Effector CD4-positive, alpha-beta T cell (primary cell): ENCODE data around the gene CYTIP.

Experiments
- DNase-seq: peaks from one replicate; pipeline ENCODE4 v3.0.0-alpha.2; 2020
- total RNA-seq: gene quantifications from one replicate; lab custom pipeline; 2026; lab: John Stamatoyannopoulos, UW

The CYTIP gene
- 471 reads per million, percentile 98 among the genes with 10 or more reads in this experiment for total RNA-seq

DNA sequence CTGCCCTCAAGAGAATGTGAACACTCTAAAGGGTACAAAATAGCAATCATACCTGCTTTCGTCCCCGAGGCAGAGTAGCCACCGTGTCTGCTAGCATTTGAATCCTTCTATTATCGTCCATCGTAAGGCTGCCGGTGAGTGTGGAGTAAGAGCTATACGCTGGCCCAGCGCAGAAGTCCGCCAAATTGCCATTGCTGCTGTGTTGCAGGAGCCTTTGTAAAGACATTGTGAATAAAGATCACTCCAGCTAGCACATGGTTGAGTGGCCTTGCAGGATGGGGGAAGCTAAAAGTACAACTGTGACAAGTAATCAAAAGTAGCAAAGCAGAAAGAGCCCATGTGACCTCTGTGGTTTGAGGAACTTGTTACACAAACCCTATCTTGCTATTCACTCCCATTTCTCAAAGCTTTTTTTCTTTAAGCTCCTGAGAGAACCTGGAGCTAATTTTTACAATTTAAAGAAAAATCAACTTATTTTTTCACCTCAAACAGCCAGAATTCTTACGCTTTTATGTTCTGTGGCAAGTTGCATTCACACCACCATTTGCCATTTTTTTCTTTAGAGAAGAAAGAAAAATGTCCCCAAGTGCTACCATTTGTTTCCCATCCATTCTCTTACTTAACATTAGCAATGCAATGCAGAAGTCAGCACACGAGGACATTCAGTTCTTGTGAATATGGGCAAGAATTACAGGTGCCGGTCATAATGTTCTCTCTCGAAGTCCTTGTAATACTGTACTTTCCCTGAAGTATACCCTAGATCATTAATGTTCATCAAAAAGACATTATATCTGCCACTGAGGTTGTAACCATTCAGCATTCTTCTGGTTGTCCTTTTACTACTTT lies at the start of gene CYTIP:
Gene CYTIP, minus strand, starts transcription at position 295 of the 846 bp plus-strand sequence. Its CDS starts 69 bp downstream, at position 226.
- DNase-seq = peak; percentile 56

DNA sequence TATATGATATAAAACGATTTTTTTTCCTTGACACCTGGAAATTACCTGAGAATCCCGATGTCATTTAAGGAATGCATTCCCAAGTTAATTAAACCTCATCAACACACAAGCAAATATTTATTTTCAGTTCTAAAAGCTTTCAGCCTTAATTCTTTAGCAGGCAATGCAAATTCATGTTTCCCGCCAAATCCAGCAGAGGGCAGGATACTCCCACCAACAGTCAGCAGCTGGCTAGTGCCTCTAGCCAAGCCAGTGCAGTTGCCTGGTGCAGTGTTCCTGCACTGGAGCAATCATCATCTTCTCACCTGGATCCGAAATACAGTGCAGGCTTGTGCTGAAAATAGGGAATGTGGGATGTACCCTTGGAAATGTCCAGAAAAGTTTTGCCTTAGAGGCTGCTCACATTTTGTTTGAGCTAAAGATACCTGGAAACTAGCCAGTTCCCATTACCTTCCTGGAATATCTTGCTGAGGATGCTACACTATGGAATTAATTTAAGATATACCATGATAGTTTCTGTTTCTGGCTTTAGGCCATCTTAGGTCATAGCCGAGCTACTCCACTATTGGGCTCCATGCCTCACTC lies 48.4 kb upstream of the CYTIP start:
- DNase-seq = peak; percentile 61

DNA sequence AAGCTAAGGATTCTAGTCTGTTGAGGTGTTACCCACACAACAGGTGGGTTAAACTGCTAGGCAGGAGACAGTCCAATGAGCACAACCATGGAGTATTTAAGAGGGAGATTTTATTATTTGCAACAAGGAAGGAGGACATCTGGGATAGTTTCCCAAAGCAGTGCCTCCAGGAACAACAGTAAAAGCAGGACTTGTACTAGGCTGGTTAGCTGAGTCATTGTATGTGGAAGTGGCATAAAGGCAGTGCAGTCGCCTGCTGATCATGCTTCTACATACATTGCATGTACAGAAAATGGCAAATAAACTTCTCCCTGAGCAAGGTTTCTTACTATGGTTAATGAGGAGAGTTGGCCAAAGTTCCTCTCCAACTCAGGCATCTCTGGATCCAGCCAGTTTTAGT lies 46.1 kb upstream of the CYTIP start:
- no peak for DNase-seq

DNA sequence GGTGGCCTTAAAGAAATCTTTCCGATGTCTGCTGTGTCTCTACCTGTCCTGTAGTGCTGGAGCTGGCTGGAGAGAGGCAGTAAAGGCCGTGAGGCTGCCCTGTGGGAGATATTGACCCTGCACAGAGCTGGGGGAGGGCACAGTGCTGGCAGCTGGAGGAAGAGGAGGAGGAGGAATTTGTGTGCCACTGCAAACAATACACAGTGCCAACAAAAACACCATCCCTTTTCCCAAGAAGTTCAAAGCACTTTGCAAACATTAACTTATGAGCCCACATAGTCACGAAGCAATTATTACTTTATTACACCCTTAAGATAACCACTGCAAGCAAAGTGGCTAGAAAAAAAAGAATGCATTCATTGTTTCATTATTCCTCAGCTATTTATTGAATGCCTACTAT lies 45.0 kb upstream of the CYTIP start:
- DNase-seq = no peak

DNA sequence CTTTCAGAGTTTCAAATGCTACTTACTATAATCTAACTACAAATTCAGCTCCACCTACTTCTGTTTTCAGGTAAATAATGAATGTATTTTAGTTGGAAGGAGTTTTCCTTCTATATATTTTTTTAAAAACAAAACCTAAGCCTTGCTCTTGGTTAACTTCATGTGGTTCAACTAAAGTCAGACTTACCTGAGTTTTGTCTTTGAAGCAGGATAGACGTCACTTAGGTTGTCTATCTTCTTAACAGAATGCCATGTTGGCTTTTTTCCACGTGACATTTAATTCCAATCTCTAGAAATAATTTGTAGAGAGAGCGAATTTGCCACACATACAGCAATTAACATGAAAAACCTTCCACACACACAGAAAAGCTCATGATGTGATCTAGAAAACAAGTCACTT lies 43.9 kb upstream of the CYTIP start:
- no peak for DNase-seq

DNA sequence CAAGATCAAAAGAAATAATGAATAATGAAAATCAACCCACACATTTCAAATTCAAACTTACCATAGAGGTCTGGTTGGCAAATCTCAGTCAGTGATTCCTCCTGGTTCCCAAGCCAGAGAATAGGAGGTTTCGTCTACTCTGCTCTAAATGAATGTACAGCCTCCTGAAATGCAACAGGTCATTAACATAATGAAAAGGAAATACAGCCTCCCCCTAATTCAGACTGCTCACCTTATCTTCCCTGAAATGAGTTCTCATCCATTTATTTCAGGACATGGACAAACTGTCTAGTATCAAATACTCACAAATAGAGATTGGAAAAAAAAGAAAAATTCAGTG lies 43.4 kb upstream of the CYTIP start:
- DNase-seq = no peak

DNA sequence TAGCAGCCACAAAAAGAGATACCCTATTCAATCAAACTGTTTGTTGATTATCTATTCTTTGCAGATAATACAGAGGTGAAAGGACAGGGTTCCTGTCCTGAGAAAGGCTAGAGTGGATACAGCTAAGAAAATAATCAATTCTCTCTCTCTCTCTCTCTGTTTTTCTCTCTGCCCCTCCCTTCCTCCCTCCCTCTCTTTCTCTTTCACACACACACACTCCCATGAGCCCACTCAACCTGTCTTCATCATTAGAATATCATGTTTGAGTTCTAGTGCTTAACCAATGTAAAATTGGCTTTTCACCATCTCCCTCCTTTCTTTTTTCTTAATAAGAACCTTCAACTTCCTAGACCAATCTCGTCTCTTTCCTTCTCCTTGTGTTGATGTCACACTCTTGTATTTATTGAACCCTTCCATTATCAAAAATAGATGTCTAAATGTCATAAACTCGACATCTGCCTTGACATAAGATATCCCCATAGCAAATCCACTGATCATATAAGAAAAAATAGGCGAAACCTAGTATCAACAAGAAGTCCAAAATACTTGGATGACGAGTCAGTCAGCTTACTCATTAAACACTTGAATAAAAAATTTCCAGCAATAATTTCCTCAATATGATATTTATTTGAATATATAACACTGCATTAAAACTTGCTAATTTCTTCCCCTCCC lies 42.8 kb upstream of the CYTIP start:
- no peak for DNase-seq

DNA sequence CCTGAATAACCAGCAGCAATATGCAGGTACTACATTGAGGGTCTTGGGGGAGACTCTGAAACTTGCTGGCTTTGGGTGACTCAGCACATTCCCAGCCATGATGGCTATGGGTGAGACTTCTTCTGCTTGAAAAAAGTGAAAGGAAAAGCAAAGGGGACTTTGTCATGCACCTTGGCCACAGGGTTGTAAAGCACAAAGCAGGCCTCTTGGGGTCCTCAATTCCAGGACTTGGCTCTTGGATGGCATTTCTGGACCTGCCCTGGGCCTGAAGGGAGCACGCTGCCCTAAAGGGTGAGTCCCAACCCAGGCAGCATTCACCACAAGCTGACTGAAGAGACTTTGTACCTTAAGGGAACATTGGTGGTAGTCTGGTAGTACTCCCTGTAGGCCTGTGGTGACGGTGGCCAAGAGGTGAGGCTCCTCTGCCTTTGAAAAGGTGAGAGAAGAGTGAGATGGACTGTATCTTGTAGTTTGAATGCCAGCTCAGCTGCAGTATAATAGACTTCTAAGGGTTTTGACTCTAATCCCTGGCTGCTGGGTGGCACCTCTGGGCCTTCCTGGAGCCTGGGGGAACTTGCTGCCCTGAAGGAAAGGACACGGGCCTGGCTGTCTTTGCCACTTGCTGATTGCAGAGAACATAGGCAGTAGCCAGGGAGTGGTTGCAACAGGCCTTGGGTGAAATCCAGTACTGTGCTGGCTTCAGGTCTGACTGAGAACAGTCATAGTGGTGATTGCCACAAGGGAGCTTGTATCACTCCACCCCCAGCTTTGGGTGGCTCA lies 36.5 kb upstream of the CYTIP start:
- no peak for DNase-seq

DNA sequence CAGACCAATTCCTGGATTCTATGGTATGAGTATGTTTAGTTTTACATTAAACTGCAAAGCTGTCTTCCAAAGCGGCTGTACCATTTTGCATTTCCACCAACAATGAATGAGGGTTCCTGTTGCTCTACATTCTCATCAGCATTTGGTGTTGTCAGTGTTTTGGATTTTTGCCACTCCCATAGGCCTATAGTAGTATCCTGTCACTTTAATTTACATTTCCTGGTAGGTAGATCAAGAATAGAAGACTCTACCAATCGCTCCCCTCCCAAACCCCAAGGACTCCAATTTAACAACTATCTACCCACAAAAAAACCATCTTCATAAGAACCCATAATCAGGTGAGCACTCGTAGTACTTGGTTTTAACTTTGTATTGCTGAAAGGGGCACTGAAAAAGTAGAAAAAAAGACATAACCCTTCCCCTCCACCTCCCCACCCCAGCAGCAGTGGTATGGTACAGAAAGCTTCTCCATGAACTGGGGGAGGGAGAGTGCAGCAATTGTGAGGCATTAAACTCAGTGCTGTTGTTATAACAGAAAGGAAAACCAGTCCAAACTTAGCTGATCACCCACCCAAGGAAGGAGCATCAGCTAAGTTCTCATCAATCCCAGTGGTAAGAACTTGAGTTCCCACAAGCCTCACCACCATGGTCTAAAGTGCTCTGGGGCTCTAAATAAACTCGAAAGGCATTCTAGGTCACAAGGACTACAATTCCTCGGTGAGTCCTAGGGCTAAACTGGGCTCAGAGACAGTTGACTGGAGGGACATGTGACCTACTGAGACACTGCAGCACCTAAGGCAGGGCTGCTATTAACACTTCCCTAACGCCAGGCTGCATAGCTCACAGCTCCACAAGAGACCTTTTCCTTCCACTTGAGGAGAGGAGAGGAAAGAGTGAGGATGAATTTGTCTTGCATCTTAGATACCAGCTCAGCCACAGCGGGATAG lies 35.5 kb upstream of the CYTIP start:
- no peak for DNase-seq

DNA sequence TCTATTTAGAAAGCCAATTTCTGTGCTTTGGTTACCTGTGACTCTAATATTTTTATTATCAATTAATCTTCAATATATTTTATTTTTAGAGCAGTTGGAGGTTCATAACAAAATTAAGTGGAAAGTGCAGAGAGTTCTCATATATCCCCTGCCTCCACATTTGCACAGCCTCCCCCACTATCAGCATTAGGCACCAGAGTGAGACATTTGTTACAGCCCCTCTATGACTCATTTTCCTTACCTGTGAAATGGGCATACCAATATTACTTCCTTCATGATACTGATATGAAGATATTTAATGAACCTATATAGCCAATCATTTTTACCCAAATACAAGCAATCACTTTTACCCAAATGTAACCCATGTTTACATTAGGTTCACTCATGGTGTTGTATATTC lies 34.0 kb upstream of the CYTIP start:
- no peak for DNase-seq

DNA sequence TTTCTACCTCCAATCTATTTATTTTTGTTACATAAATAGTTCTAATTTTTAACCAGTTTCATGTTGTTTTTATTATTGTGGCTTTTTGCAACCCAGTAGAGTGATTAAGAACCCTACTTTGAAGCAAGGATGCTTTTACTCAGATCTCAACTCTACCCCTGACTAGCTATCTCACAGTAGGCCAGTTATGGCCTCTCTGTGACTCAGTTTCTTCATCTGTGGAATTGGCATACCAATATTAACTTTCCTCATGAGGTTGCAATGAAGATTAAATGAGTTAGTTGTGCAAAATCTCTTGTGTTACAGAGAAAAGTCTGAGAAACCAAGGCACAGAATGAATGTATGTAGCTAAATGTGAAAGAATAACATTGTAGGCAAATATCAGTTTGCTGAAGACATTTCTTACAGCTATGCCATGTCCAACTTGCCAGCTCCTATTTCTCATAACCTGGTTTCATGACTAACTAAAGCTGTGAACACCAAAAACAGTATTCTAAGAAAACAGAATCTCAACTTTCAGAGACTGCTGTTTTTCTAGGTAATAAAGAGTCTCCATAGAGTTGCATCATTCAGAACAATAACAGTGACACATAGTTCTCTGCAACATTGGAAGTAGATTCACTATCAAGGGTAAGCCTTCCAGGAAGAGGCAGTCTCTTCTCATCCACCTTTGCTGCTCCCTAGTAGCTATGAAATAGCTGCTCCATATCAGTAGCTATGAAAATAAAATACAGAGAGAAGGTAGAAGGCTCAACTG lies 33.2 kb upstream of the CYTIP start:
- no peak for DNase-seq

DNA sequence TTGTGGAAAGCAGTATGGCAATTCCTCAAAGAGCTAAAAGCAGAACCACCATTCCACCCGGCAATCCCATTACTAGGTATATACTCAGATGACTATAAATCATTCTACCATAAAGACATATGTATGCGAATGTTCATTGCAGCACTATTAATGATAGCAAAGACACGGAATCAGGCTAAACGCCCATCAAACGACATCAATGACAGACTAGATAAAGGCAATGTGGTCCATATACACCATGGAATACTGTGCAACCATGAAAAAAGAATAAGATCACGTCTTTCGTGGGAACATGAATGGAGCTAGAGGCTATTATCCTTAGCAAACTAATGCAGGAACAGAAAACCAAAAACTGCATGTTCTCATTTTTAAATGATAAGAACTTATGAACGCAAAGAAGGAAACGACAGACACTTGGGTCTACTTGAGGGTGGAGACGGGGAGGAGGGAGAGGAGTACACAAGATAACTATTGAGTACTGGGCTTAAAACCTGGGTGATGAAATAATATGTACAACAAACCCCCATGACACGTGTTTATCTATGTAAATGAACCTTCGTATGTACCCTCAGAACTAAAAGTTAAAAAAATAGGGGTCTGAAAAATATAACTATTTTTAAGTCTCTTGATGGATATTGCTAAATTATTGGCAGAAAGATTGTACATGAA lies 32.0 kb upstream of the CYTIP start:
- no peak for DNase-seq

DNA sequence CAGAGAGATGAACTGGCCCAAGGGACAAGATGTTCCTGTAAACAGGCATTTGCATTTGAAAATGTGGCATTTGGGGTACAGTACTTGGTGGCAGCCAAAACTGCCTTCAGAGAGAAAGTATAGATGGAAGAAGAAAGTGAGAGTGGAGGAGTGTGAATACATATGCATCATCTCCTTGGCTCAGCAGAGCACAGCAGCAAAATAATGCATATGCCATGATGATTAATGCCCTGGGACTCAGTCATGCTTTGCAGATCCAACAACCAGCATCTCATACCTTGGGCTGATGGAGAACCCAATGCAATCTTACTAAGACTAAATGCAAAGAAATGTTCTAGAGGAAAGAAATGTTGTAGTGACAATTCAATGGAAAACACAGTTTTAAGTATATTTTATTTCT lies 29.7 kb upstream of the CYTIP start:
- DNase-seq = no peak

DNA sequence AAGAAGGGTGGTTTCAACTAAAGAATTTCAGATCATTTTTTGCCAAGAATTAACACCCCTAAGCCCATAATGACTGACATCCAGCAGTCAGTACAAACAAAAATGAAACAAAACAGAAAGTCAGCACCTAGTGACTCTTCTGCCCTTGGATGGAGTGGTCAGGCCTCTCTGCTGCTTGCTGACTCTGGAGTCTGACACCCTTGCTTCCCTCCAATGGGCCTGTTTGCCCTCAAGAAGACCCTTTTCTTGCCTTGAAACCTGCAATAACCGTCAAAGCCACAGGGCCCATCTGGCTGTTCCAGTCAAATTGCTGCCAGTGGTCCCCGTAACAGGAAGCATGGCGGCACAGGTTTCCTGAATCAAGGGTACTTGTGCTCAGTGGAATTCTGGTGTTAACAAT lies 27.2 kb upstream of the CYTIP start:
- DNase-seq = no peak

DNA sequence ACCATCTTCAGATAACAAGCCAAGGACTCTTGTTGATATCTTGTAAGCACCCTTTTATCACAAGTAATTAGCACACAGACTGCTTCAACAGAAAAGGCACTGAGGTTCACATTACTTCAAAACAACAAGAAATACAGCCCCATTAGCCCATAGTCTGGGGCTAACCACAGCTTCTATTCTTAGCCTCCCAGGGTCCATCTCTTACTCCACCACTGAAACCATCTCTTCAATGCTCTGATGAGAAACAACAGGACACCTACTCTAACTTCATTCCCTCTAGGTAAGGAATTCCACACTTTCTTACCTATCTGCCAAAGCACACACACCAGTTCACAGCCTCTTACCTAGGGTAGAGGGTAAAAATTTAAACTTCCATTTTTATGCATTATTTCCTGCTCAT lies 26.4 kb upstream of the CYTIP start:
- DNase-seq = no peak

DNA sequence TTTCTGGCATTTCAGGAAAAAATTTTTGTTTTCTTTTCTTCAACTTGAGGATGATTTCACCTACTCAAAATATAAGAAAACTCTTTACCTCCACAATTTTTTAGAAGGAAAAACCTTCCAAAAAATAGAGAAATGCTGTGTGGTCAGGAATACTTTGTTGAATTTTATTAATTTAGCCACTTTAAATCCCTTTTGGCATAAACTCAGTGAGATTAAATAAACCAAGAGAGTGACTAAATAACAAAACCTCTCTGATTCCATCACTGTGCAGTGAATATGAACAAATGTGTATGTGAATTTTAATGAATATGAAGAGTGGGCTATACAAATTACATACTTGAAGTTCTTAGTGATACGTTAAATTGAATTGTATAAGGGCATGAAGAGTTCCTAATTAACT lies 25.8 kb upstream of the CYTIP start:
- no peak for DNase-seq

DNA sequence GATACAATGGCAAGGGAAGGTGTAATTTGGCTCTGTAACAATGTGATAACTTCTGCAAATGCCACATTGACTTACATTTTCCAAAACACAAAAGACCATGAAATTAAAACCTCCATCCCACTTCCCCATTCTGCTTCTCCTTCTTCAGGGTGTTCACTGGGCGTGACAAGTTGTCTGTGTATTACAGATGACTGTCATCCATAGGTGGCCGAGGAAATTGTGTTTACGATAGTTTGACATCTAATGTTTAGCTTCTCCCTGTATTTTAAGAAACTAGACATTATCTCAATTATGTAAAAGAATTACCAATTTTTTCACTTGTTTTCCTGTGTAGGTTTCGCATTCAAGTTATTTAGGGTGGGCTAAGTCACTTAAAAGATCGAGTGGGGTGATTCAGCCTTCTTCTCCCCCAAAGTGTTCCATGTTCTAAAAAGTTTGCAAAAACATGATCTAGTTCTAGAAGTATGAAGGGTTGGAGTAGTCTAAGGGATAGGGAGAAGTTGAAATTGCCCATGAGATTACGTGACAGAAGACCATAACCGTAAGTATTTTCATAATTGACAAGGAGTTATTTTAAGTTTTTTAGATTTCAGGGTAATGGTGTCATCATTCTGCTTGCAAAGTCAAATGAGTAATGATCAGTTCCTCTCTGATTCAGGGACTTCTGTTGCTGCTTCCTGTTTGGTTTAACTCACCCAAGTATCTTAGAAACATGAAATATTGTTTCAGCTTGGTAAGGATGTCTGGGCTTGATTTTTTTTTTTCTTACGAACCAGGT lies 25.2 kb upstream of the CYTIP start:
- no peak for DNase-seq

DNA sequence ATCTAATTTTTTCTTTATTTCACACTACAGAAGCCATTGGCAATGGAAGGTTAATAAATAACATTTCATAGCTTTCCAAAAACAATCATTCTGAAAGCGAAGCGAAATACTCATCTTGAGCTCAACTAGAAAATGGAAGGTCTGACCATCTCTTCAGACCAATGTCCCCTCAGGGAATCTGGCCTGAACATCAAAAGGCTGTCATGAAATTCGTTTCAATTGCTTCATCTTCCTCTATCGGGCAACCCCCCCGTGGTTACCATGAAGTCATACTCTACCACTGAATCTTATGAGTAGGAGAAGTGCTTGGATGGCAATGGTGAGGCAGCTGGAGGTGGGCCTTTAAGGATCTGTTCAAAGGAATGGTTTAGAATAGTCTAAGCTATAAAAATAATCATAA lies 22.9 kb upstream of the CYTIP start:
- no peak for DNase-seq

DNA sequence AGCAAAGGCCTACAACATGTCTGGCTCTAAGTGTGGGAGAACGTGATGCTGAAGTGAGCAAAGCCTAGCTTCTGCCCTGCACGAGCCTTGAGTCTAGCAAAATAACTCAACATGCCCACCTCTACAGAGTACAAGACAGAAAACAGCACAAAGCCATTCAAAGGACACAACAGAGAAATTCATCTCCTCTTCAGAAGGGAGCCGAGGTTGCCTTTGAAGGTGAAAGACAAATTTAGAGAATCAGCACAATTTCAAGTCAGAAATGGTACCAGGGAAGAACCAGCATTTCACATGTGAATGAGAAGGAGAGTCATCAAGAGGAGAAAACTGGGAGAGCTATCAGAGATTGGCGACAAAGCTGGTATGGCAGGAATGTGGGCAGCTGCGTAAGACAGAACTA lies 21.7 kb upstream of the CYTIP start:
- DNase-seq = no peak

DNA sequence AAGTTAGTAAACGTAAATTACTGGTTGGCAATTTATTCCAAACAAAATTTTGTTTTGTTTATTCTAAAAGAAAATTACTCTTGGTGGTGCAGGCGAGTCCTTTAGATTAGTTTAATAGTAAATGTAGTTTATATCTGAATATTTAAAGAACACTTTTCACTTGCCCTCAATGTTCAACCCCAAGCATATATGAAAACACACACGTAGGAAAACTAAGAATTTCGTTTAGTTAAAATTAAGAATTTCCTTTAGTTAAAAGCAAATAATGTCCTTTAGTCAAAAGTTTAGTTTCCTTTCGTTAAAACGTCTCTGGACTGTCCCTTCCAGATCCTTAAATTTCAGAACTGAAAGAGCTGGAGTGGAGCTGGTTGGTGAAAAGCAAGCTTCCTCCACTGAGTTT lies 19.1 kb upstream of the CYTIP start:
- no peak for DNase-seq
